IMR-90 (cell line): Measurements from ENCODE around the gene PSMD1. TPM values are rescaled to one million over a fixed set of nuclear protein-coding genes. Genes with fewer than 3 reads are reported as not detected.

Experiments used
- ATAC-seq: fragments of 200-7000 bp; cut with Tn5 transposase; 2 replicates; pipeline ENCODE4 v1.9.1; 2020; ENCODE audit warnings: low read depth, mild to moderate bottlenecking, moderate library complexity
- BruUV-seq: library from RNA; stranded (reverse); fragments of 400-500 nt; replicated peaks from 2 replicates; lab custom pipeline; 2021; lab: Mats Ljungman, UMichigan
- CTCF ChIA-PET: fragments of 300-600 bp; formaldehyde crosslinking; extraction: SDS; loops from one replicate; lab custom pipeline; 2021; ENCODE audit warnings: antibody characterized with exemption; lab: Yijun Ruan, JAX
- POLR2A ChIA-PET: fragments of 300-600 bp; sonication (Branson Sonifier 250); formaldehyde crosslinking; loops from one replicate; lab custom pipeline; 2022; ENCODE audit warnings: antibody characterized with exemption; ENCODE audit not compliant: unreplicated experiment; lab: Charles Lee
- DNase-seq: peaks from one replicate; pipeline ENCODE4 v3.0.0; 2013
- H2AFZ ChIP-seq: replicated peaks from 2 replicates; pipeline ENCODE3; 2013; ENCODE audit warnings: low read length, mild to moderate bottlenecking; ENCODE audit not compliant: poor library complexity
- H2AK5ac ChIP-seq: 2 replicates; pipeline ENCODE4 v1.6.1; 2013; ENCODE audit warnings: low read depth, low read length, inconsistent platforms
- H2AK9ac ChIP-seq: replicated peaks from 2 replicates; pipeline ENCODE3; 2013; ENCODE audit warnings: mild to moderate bottlenecking, low read depth, low read length, moderate library complexity; ENCODE audit not compliant: poor library complexity
- H2BK120ac ChIP-seq: 2 replicates; pipeline ENCODE4 v1.6.1; 2013; ENCODE audit warnings: low read depth, low read length, inconsistent platforms
- H2BK15ac ChIP-seq: 3 replicates; pipeline ENCODE4 v1.6.1; 2013; ENCODE audit warnings: low read depth, low read length, inconsistent platforms
- H2BK20ac ChIP-seq: 2 replicates; pipeline ENCODE4 v1.6.1; 2013; ENCODE audit warnings: low read depth, mild to moderate bottlenecking, inconsistent platforms, low read length, moderate library complexity
- H2BK5ac ChIP-seq: 2 replicates; pipeline ENCODE4 v1.6.1; 2013; ENCODE audit warnings: mild to moderate bottlenecking, low read depth, low read length, inconsistent platforms; ENCODE audit not compliant: poor library complexity, severe bottlenecking
- H3K14ac ChIP-seq: replicated peaks from 2 replicates; pipeline ENCODE4 v1.6.1; 2013; ENCODE audit warnings: low read depth, low read length, inconsistent platforms
- H3K18ac ChIP-seq: 2 replicates; pipeline ENCODE4 v1.6.1; 2013; ENCODE audit warnings: low read depth, low read length, control low read depth
- H3K23ac ChIP-seq: 2 replicates; pipeline ENCODE4 v1.6.1; 2013; ENCODE audit warnings: low read depth, low read length, inconsistent platforms
- H3K27ac ChIP-seq: 2 replicates; pipeline ENCODE4 v1.5.1; 2013; ENCODE audit warnings: mild to moderate bottlenecking, control low read depth, low read length; ENCODE audit not compliant: insufficient read depth
- H3K27me3 ChIP-seq: 2 replicates; pipeline ENCODE4 v1.6.1; 2013; ENCODE audit warnings: low read length; ENCODE audit not compliant: control insufficient read depth, insufficient read depth
- H3K36me3 ChIP-seq: 2 replicates; pipeline ENCODE4 v1.6.1; 2013; ENCODE audit warnings: low read length, mixed read lengths; ENCODE audit not compliant: control insufficient read depth, insufficient read depth
- H3K4ac ChIP-seq: 2 replicates; pipeline ENCODE4 v1.6.1; 2013; ENCODE audit warnings: low read depth, low read length, inconsistent platforms
- H3K4me1 ChIP-seq: 2 replicates; pipeline ENCODE4 v1.6.1; 2013; ENCODE audit warnings: low read length, mixed read lengths; ENCODE audit not compliant: control insufficient read depth, insufficient read depth
- H3K4me2 ChIP-seq: 2 replicates; pipeline ENCODE4 v1.6.1; 2013; ENCODE audit warnings: low read depth, mild to moderate bottlenecking, control low read depth, low read length, moderate library complexity
- H3K4me3 ChIP-seq: 2 replicates; pipeline ENCODE4 v1.5.1; 2013; ENCODE audit warnings: low read depth, mild to moderate bottlenecking, control low read depth, low read length, moderate library complexity; ENCODE audit not compliant: insufficient read depth
- H3K56ac ChIP-seq: 2 replicates; pipeline ENCODE4 v1.6.1; 2013; ENCODE audit warnings: low read length, inconsistent platforms; ENCODE audit not compliant: insufficient read depth; ENCODE audit errors: extremely low read depth
- H3K79me1 ChIP-seq, 2 experiments: 2 replicates each; pipeline ENCODE4 v1.6.1; 2013; ENCODE audit warnings: low read length in 2 of 2, inconsistent platforms in 1 of 2, low read depth in 1 of 2
- H3K9ac ChIP-seq: 2 replicates; pipeline ENCODE4 v1.6.1; 2013; ENCODE audit warnings: low read depth, low read length, control low read depth
- H3K9me1 ChIP-seq: 2 replicates; pipeline ENCODE4 v1.6.1; 2013; ENCODE audit warnings: low read length, inconsistent platforms; ENCODE audit not compliant: insufficient read depth
- H3K9me3 ChIP-seq: 2 replicates; pipeline ENCODE4 v1.6.1; 2013; ENCODE audit warnings: low read length; ENCODE audit not compliant: control insufficient read depth, insufficient read depth
- H4K20me1 ChIP-seq: 2 replicates; pipeline ENCODE4 v1.6.1; 2013; ENCODE audit warnings: low read length, inconsistent platforms; ENCODE audit not compliant: insufficient read depth
- H4K5ac ChIP-seq: 2 replicates; pipeline ENCODE4 v1.6.1; 2013; ENCODE audit warnings: mild to moderate bottlenecking, low read depth, low read length, control low read depth
- H4K8ac ChIP-seq, 2 experiments: 2 replicates each; pipeline ENCODE4 v1.6.1; 2013; ENCODE audit warnings: low read depth in 2 of 2, low read length in 2 of 2, control low read depth in 1 of 2, inconsistent platforms in 1 of 2
- H4K91ac ChIP-seq: 2 replicates; pipeline ENCODE4 v1.6.1; 2013; ENCODE audit warnings: low read depth, low read length, inconsistent platforms; ENCODE audit not compliant: insufficient read depth
- MAFK ChIP-seq: IDR thresholded peaks from 2 replicates; pipeline ENCODE4 v1.6.1; 2012; ENCODE audit warnings: low read depth, low read length, improper control_type of control experiment
- MXI1 ChIP-seq: IDR thresholded peaks from 2 replicates; pipeline ENCODE4 v1.6.1; 2012; ENCODE audit warnings: low read depth, mild to moderate bottlenecking, low read length, moderate library complexity, borderline replicate concordance
- NFE2L2 ChIP-seq: fragments of 150-350 bp; IDR thresholded peaks from 2 replicates; pipeline ENCODE4 v1.6.1; 2016; ENCODE audit warnings: low read depth, mild to moderate bottlenecking, low read length
- WGBS, 2 experiments: methylation state at CpG; one replicate each; pipeline versions ENCODE4 v1.1.5 to v1.1.7; 2013; ENCODE audit warnings: missing lambda C conversion rate in 2 of 2; ENCODE audit not compliant: insufficient read length in 1 of 2; ENCODE audit errors: extremely low coverage in 2 of 2; 5-methylcytosine and 5-hydroxymethylcytosine counted together
- dilution Hi-C: fragments of 300-500 bp; cut with HindIII; formaldehyde crosslinking; loops from one replicate; pipeline ENCODE4 v1.14.3; 2018; ENCODE audit warnings: low sequenced_read_pairs; ENCODE audit not compliant: unreplicated experiment
- in situ Hi-C: fragments of 300-500 bp; cut with MboI; formaldehyde crosslinking; loops from 3 replicates; pipeline ENCODE4 v1.14.3; 2019; ENCODE audit warnings: low sequenced_read_pairs, inconsistent platforms, mixed read lengths
- intact Hi-C: fragments of 100-400 bp; cut with micrococcal nuclease; formaldehyde crosslinking; loops from 2 replicates; pipeline ENCODE4 v1.10.0; 2022
- polyA plus RNA-seq, 3 experiments: library from polyadenylated mRNA; depleted of rRNA; stranded (reverse); fragments of >200 nt; gene quantifications; 2 replicates each; pipeline ENCODE4 v1.2.3, GENCODE V29; 2012; ENCODE audit warnings: low replicate concordance in 1 of 3
- total RNA-seq: library from RNA; depleted of rRNA; stranded (reverse); fragments of >200 nt; gene quantifications from 2 replicates; pipeline ENCODE4 v1.2.3, GENCODE V29; 2012

Gene PSMD1
- total and polyA plus RNA-seq, 2 of the 4 experiments (the other 2 are of a cell fraction), result 89.8 to 181 TPM

DNA sequence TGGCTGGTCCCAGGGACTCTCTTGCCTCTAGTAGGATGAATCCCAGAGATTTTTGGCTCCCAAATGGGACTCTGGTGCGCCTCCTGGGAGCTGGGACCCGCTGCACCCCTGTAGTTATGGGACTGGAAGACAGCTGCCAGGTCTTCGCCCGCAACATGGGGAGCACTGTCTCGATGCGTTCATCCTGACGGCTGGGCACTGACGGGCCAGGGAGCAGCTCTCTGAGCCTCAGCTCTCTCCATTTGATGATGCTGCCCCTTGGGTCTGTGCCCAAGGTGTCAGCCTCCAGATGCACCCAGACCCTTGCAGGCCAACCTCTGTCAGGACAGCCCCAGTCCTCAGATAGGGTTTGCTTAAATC is 132.5 kb downstream of the PSMD1 start:
- no peak overlapping the region for H3K4me3 ChIP-seq
- H2BK20ac ChIP-seq, result peak overlapping the region; percentile 62
- no peak overlapping the region for H3K23ac ChIP-seq
- no peak overlapping the region for H3K18ac ChIP-seq
- H4K91ac ChIP-seq, result no peak overlapping the region
- peaks cover 3% of the 10 kb centered on the region; the same call in 1 of the 2 replicates for H3K9me1 ChIP-seq
- H3K4me1 ChIP-seq, result peaks cover 17% of the 10 kb centered on the region; the same call in 1 of the 2 replicates
- H3K56ac ChIP-seq, result no peak overlapping the region
- no peaks in the 10 kb centered on the region for H3K9me3 ChIP-seq
- TF ChIP-seq MAFK (no peak), MXI1 (no peak), NFE2L2 (no peak)
- no peak overlapping the region; the same call in 2 of the 3 replicates for H2BK15ac ChIP-seq
- no peak overlapping the region for H3K27ac ChIP-seq
- H2AK5ac ChIP-seq, result peak overlapping the region; percentile 51; the same call in 1 of the 2 replicates
- H4K20me1 ChIP-seq, result no peaks in the 10 kb centered on the region
- BruUV-seq, result no TSS peak
- no peak overlapping the region for H3K4me2 ChIP-seq
- ATAC-seq, result no peak
- H3K14ac ChIP-seq, result no peak overlapping the region
- no peak for DNase-seq
- 100% methylated on average over 3 of the region's 8 CpGs; no CpG with 5 or more reads in 1 of the 2 experiments for WGBS, 2 experiments
- no peak overlapping the region for H2AFZ ChIP-seq
- no peaks in the 10 kb centered on the region for H3K36me3 ChIP-seq
- no peak overlapping the region for H2AK9ac ChIP-seq
- no peak overlapping the region for H3K9ac ChIP-seq
- ChIA-PET POLR2A (no interaction called here), CTCF (no interaction called here)
- intact Hi-C loops, result no loop called here
- H2BK5ac ChIP-seq, result no peak overlapping the region
- no peak overlapping the region for H4K8ac ChIP-seq
- peak overlapping the region; percentile 23; the same call in 1 of the 2 replicates for H3K4ac ChIP-seq
- dilution Hi-C loops, result no loop called here
- peak overlapping the region; percentile 86 for H2BK120ac ChIP-seq
- H3K79me1 ChIP-seq, result no peaks in the 10 kb centered on the region
- in situ Hi-C loops, result no loop called here
- no peaks in the 10 kb centered on the region for H3K27me3 ChIP-seq
- H4K5ac ChIP-seq, result no peak overlapping the region
